GM18861 (cell line): Measurements from ENCODE around the gene DTNB.
A peak's percentile ranks its signal among the peaks of the same experiment; 100 is the strongest.

Experiments
- ATAC-seq: cut with Tn5 transposase; IDR thresholded peaks from one replicate; pipeline ENCODE4 v1.9.1; 2021; ENCODE audit not compliant: unreplicated experiment

The DTNB gene

DNA sequence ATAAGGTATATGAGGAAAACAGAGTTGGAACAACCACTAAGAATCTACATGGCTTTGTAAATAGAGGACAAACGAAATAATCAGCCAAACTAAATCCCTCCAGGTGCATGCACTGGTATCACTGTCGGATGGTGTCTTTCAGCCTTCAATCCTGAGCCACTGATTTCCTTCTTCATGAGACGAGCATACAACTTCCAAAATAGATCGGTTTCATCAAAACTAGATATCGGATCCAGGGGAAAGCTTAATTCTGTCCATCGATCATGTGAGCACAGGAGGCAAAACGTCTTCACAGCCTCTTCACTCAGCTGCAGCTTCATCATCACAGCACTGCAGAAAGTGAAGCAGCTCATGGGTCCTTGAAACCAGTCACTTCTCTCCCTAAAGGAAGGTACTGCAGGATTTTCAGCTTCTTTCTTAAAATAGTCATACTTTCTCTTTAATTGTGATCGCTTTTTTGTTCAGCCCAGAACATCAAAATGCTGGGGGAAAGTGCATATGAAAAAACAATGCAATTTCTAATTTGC, 80.5 kb downstream of the DTNB start:
- ATAC-seq: no peak

DNA sequence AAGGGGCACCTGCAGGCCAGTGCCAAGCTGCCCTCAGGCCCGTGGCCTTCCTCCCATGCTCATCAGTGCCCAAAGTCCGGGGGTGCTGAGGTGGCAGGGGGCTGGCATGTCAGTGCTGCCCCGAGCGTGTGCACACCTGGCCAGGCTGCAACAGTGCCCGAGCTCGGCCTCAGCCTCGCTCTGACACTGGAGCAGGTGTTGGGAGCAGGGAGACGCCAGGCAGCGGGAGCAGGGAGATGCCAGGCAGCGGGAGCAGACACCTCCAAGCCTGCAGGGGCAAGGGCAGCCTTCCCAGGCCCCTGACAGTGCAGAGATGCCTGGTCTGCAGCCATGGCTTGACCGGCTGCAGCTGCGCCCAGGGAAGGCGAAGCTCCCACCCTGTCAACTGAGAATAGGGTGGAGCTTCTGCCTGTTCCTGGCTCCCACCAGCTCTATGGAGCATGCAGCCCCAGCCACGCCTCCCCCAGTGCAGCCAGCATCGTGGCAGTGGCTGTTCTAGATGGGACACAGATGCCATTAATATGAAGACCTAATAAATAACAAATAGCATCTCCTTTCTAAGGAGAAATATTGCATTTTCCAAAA, 82.4 kb downstream of the DTNB start:
- ATAC-seq: no peak

DNA sequence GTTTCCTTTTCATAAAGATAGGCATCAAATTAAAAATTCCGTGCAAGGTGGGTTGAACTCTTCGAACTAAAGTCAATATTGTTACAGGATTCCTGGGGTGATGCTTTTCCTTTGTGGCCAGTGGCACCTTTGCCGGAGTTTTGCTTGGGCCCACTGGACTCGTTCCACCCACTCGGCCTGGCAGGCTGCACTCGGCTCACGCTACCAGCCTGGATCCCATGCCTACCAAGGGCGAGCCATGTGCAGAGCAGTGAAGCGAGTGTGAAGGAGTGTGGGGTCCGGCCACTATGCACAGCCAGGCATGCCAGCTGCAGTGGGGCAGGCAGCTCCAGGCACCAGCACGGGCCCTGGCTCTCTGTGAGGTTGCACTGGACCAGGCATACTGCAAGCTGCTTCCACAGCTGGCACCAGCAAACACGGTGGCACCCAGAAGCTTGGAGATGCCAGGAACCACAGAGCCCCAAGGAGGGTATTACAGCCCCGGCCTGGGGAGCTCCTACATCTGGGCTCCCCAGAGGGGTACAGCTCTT, 83.6 kb downstream of the DTNB start:
- ATAC-seq: no peak

DNA sequence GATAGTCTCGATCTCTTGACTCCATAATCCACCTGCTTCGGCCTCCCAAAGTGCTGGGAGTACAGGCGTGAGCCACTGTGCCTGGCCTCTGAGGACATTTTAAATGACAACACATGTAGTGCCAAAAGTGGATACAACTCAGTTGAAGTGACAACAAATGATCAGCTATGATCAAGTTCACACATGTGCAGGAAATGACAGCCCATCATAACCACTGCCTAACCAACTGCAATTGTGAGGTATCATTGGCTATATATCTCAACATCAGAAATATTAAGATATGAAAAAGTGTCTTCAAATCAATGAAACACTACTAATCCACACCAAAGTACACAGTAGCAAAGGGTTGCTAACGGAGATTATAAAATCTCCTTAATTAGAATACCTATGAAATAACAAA, 84.8 kb downstream of the DTNB start:
- ATAC-seq: no peak

DNA sequence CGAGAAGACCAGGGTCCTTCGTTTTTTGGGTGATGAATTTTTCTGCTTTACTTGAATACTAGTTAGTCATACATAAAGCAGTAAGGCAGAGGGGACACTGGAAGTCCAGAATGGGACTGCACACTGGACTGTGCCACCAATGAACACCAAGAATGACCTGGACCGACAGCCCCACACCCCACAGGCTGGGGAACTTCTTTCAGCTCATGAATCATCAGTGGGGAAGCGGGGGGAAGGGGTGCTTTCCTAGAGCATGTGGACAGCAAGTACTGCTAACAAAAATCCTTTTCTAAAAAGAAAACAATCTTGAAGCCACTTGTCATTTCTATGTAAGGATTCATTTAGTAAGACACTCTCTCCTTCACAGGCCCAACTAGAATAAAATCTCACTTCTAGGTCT, 86.0 kb downstream of the DTNB start:
- no peak for ATAC-seq

DNA sequence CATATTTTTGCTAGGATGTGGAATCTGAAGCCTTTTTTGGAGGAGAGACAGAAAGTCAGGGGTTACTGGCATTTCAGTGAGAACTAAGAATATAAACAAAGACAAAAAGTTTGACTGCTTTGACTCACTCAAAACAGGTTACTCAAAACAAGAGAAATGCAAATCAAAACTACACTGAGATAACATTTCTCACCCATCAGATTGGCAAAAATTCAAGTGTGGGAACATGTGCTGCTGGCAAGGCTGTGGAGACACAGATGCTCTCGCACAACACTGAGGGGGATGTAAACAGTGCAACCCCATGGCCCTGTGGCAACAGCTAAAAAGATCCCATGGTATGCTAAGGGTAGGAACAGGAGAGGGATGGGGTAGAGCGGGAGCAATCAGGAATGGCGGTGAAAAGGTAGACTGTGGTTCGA, 86.6 kb downstream of the DTNB start:
- peak; percentile 72 for ATAC-seq

DNA sequence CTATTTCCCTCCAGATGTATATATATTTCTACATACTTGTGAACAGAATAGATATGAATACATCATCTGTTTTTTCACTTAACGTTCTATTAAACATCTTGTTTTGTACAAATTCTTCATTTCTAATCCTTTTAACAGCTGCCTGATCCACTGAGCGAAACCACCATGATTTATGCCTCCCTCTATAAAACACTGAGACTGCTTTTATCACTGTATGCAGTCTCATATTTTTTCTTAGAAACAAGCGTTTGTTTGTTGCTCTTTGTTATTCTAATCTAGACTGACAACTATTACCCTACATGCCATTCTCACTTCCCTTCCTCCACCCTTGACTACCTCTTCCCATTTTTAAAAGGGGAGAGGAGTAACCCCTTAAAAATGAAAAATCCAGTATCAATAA, 88.2 kb downstream of the DTNB start:
- ATAC-seq: no peak

DNA sequence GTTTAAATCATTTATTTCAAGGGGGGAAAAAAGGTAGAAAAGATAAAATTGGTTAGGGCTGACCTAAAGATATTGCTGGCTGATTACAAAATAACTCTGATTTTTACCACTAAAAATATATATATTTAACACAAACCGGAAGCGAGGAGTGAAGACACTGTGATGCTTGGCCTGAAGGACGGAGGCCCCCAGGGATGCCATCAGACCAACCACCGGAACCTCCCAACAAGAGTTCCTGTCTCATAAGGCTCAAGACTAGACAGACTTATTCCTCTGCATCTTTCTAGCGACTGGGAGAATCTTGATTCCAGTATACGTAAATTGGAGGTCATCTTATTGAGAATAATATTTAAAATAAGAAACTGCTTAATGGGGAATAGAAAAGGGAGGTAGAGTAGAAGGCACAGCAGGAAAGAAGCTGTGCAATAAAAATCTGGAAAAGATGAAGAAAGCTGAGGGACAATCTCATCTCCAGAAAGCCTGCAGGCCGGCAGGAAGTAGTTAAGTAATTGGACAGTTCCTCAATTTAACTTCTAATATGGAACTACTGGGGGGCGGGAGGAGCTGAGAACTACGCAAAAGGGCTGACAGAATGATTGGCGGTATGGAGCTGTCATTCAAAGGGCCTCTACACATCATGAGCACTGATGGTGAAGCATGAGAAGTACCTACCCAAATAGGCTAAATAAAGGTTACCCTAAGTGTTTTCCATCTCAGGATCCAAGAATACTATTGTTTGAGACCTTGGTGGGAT, 91.1 kb downstream of the DTNB start:
- ATAC-seq: peak; percentile 45

DNA sequence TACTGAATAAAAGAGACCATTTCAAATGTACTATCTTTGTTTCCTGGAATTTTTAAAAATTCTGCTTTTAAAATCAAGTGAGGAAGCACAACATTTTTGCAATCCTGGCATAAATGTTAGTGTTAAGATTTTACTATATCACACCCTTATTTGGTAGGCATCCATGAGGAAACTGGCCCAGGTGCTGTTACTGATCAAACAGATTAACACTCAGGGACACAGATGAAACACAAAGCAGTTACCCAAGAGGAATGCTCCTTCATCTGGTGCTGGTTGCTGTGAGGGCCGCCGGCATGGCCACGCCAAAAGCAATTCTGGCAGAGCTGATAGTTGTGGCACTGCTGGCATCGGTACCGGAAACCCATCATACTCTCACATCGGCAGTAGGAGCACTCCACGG, 96.8 kb downstream of the DTNB start:
- ATAC-seq: no peak

DNA sequence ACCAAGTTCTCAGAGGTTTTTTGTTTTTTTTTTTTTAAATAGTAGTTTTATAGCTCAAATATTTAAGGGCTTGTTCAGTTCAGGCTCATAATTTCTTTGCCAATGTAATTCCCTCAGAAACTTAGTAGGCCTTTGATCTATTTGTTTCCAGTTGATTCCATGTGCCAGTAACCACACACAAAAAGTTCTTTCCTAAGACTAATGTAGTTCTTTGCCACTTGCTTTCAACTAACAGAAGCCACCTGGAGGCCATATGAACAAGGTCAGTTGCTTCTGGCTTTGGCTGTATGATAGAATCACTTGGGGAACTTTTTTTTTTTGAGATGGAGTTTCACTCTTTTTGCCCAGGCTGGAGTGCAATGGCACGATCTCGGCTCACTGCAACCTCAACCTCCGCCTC, 100.7 kb downstream of the DTNB start:
- no peak for ATAC-seq

DNA sequence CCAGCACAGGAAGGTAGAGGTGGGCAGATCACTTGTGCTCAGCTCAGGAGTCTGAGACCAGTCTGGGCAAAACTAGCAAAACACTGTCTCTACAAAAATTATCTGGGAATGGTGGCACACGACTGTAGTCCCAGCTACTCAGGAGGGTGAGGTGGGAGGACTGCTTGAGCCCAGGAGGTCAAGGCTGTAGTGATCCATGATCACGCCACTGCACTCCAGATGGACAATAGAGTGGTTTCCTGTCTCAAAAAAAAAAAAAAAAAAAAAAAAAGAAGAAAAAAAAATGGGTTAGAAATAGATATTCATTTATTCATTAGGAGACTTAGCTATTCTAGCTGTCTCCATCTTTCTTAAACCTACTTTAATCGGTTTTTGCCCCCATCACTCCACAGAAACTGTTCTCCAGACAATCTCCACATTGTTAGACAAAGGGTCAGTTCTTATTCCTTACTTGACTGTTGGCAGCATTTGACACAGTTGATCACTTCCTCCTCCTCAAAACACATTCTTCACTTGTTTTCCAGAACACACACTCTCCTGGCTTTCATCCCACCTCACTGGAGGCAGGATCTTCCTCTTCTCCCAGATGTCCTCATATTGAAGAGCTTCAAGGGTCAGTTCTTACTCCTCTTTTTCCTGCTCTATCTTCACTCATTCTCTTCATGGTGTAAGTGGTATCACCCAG, 103.1 kb downstream of the DTNB start:
- no peak for ATAC-seq

DNA sequence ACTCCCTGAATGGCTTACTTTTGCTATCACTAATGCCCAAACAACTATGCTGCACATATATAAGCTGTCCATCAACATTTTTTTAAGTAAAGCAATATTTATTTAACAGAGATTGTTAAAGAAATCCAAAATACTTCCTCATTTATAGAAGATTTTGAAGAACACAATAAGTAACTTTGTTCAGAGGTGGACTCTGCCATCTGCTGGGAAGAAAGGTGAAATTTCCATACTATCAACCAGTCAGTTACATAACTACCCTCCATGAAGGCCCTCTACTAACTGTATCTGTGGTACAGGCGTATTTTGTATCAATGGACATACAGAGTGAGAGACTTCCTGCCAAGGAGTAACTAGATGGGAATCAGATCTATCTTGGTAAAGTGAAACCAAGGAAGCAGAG, 106.0 kb downstream of the DTNB start:
- peak; percentile 42 for ATAC-seq

DNA sequence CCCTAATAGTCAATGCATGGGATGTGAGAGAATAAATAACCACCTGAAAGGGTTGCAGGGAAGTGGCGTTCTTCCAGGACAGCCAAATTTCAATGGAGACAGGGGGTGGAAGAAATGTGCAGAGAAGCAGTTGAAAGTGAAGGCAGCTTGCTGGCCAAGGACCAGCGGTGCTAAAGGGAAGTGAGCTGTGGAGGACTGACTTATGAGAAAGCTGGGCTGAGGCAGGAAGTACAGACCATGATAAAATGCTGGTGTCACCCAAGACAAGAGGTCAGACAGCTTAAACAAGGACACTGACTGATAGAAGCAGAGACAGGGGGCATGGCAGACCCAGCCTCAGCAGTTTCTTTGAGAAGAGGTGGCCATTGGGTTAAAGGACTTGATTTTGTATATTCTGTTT, 106.7 kb downstream of the DTNB start:
- ATAC-seq: peak; percentile 59

DNA sequence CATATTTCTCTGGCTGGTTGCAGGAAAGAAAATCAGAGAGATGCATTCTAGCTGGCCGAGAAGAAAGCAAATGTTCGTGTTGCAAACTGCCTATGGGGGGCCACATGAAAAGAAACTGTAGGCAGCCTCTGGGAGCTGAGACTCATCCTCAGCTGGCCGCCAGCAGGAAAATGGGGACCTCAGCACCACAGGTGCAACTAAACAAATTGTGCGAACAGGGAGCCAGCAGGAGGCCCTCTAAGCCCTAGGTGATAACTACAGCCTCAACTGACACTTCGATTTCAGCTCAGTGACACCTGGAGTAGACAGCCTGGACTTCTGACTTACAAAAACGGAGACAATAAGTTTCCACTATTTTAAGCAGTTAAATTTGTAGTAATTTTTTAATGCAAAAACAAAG, 107.3 kb downstream of the DTNB start:
- ATAC-seq: no peak

DNA sequence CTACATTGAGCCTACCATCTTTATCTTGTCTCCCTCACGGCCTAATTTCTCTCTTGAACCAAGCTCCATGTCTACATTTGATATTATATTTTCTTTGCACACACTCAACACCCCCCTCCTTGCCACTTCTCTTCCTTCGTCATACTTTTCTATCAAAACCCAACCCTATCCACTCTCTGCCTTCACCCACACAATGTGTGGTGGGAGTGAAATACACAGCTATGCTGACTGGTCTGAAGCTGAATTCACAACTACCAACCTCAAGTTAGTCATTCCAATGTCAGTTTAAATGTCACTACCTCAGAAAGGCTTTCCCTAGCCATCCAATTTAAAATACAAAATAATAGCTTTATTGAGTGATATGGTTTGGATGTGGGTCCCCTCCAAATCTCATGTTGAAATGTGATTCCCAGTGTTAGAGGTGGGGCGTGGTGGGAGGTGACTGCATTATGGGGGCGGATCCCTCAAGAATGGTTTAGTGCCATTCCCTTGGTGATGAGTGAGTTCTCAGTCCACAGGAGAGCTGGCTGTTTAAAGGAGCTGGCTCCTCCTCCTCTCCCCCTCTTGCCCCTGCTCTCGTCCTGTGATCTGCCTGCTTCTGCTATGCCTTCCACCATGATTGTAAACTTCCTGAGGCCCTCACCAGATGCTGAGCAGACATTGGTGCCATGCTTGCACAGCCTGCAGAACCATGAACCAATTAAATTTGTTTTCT, 112.1 kb downstream of the DTNB start:
- ATAC-seq: no peak

DNA sequence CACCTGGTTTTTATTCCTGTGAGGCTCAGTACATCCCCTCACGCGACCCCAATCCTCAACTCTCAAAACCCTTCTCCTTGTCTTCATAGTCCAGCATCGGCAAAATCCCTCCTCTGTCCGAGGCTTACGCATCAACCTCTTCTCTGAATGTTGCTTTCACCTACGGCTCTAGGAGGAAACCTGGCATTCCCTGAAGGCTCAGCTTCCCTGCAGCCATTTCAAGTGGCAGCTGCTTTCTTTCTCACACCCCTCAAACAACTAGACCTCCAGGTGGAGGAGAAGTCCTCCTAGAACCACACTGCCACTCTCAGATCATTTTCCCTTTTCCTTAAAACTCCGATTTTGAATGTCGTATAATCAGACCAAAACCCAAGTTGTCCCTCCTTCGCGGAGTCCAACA, 114.2 kb downstream of the DTNB start:
- ATAC-seq: no peak

DNA sequence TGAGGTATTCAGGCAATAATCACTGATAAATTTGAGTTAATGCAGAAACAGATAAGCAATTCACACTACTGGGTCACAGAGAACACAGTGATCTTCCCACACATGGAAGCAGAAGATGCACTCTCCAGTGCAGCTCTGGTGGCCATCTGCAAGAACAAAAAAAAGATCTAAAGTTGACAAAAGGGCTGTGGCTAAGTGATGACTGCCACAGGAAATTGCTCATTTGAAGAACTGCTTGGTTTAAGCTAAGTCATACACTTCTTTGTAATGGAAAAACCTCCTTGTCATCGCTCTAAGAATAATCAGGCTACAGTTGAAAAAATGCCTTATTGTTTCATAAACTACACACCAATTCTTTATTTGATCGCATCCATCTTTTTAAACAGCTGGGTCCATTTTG, 115.1 kb downstream of the DTNB start:
- ATAC-seq: peak; percentile 60

DNA sequence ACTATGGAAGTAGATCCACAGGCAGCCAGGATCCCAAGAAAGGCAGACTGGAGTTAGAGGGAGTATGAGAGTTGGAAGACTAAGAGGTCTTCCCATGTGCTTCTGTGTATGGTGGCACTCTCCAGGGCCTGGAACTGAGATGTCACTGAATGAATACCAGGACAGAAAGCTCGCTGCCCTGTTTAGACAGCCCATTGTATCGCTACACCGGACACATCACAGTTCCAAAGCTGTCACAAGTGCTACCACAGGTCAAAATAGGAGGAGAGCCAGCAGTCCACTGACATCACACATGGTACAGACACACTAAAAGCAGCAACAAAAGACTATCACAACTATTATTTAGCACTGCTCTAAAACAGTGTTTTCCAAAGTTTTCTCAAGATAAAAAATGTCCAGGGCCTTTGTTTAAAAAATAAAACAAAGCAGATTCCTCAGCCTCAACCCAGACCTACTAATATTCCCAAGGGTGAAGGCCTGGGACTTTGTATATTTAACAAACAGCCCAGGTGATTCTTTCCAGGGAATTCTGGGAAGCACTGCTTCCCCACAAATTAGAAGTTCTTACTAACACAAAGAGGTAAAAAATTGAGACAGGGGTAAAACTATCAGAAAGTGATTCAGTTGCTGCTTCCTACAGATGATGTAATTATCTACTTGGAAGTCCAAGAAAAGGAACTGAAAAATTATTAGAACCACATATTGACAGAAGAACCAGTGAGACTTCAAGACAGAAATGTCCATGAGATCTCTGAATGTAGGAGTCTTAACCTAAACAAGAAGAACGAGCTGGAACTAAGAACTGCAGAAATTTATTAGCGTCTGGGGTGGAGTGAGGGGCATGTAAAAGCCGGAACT, 116.0 kb downstream of the DTNB start:
- no peak for ATAC-seq

DNA sequence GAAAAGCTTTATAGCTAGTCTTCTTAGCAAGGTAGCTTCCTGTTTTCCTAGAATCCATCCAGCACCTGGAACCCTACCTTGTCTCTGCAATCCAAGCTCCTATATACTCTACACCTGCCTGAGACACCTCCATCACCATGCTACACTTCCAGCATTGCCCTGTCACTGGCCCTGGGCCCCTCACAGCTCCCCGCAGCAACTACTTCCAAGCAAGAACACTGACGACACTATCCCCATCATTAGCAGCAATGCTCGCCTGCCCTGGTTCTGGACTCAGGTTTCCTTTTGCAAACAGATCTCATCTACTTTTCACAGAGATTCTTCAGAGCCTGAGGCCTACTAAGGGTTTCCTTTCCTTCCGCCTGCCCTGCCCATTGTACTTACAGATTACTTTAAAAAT, 121.1 kb downstream of the DTNB start:
- ATAC-seq: no peak

DNA sequence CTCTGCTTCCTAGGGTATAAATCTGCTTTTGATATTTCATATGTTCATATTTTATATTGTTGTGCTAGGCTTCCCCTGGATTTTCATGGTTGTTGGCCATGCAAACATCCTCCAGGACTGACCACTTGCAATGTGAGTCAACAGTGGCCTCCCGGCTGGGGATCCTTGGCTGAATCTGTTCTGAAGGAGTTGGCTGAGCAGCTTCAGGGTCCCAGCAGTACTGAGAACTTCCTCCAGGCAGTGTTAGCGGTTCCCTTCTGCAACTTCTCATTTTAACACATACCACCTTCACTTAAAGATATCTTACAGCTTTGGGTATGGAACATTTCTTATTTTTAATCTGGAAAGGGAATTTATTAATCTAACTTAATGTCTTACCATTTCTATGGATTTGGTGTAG, 122.1 kb downstream of the DTNB start:
- no peak for ATAC-seq
